Panc1 (cell line): ENCODE data around the gene RNF103. TPM values are rescaled to one million over a fixed set of nuclear protein-coding genes. Genes with fewer than 3 reads are reported as not detected.

Experiments
- ATAC-seq: fragments of 200-7000 bp; cut with Tn5 transposase; 2 replicates; pipeline ENCODE4 v1.9.1; 2020; ENCODE audit warnings: mild to moderate bottlenecking, moderate library complexity
- BruUV-seq: library from RNA; stranded (reverse); fragments of 400-500 nt; replicated peaks from 2 replicates; lab custom pipeline; 2021; lab: Mats Ljungman, UMichigan
- CTCF ChIA-PET: fragments of 300-600 bp; sonication (Branson Sonifier 250); formaldehyde crosslinking; loops from one replicate; lab custom pipeline; 2022; ENCODE audit warnings: antibody characterized with exemption; lab: Charles Lee
- POLR2A ChIA-PET: fragments of 300-600 bp; sonication (Branson Sonifier 250); formaldehyde crosslinking; loops from one replicate; lab custom pipeline; 2022; ENCODE audit warnings: antibody characterized with exemption; lab: Charles Lee
- DNase-seq: peaks from one replicate; pipeline ENCODE4 v3.0.0-alpha.2; 2010; ENCODE audit warnings: low read depth, low spot score
- H3K27ac ChIP-seq: 2 replicates; pipeline ENCODE4 v1.5.1; 2011; ENCODE audit warnings: mild to moderate bottlenecking, low read length, inconsistent platforms
- H3K27me3 ChIP-seq: fragments of 200-500 bp; sonication (Bioruptor generic); 2 replicates; pipeline ENCODE4 v1.6.0; 2014; ENCODE audit warnings: low read length, inconsistent platforms; ENCODE audit not compliant: control insufficient read depth, insufficient read depth
- H3K36me3 ChIP-seq: fragments of 200-500 bp; sonication (Bioruptor generic); 2 replicates; pipeline ENCODE4 v1.5.1; 2014; ENCODE audit warnings: inconsistent platforms, mild to moderate bottlenecking, low read length, moderate library complexity; ENCODE audit not compliant: control insufficient read depth, insufficient read depth
- H3K4me1 ChIP-seq: 2 replicates; pipeline ENCODE4 v1.5.1; 2011; ENCODE audit warnings: inconsistent platforms, mild to moderate bottlenecking, low read length, moderate library complexity; ENCODE audit not compliant: control insufficient read depth, insufficient read depth
- H3K4me3 ChIP-seq, 2 experiments: 2 replicates each; pipeline ENCODE4 v1.5.1; 2011 to 2012; ENCODE audit warnings: low read depth in 2 of 2, low read length in 2 of 2, mild to moderate bottlenecking in 2 of 2, inconsistent platforms in 1 of 2, moderate library complexity in 1 of 2
- H3K9me3 ChIP-seq: fragments of 200-500 bp; sonication (Bioruptor generic); 2 replicates; pipeline ENCODE4 v1.5.1; 2014; ENCODE audit warnings: low read depth, mild to moderate bottlenecking, inconsistent platforms, low read length, moderate library complexity; ENCODE audit not compliant: control insufficient read depth, insufficient read depth
- POLR2AphosphoS5 ChIP-seq: IDR thresholded peaks from 2 replicates; pipeline ENCODE4 v1.6.1; 2012; ENCODE audit warnings: mild to moderate bottlenecking, low read depth, low read length, moderate library complexity
- REST ChIP-seq, 2 experiments: IDR thresholded peaks; 2 replicates each; pipeline ENCODE4 v1.6.1; 2011 to 2012; ENCODE audit warnings: low read depth in 2 of 2, control low read depth in 1 of 2, low read length in 1 of 2, mild to moderate bottlenecking in 1 of 2, moderate library complexity in 1 of 2; ENCODE audit not compliant: insufficient read depth in 1 of 2
- SIN3A ChIP-seq: IDR thresholded peaks from 2 replicates; pipeline ENCODE4 v1.6.1; 2012; ENCODE audit warnings: low read depth, mild to moderate bottlenecking, low read length, moderate library complexity, borderline replicate concordance; ENCODE audit not compliant: insufficient read depth
- TCF7L2 ChIP-seq: IDR thresholded peaks from 2 replicates; pipeline ENCODE4 v1.6.1; 2011; ENCODE audit warnings: mild to moderate bottlenecking, low read depth, low read length, inconsistent platforms
- in situ Hi-C: cut with HindIII; loops from 2 replicates; pipeline ENCODE4 v1.10.0; 2016; ENCODE audit warnings: low sequenced_read_pairs, low pct_unique_long_range_greater_than_20kb
- intact Hi-C: fragments of 100-400 bp; cut with micrococcal nuclease; formaldehyde crosslinking; loops from one replicate; pipeline ENCODE4 v1.10.0; 2022; ENCODE audit not compliant: unreplicated experiment
- total RNA-seq: library from RNA; stranded (reverse); gene quantifications from one replicate; pipeline ENCODE4 v1.2.1, GENCODE V29; 2021; ENCODE audit not compliant: unreplicated experiment
- TF ChIP-seq, protein P1 (sequence below): fragments of 450-650 bp; IDR thresholded peaks from 2 replicates; pipeline ENCODE4 v1.5.1; 2017; ENCODE audit warnings: mild to moderate bottlenecking

Gene RNF103
- total RNA-seq, 1 experiment from 2014 or later: 37.6 TPM

DNA sequence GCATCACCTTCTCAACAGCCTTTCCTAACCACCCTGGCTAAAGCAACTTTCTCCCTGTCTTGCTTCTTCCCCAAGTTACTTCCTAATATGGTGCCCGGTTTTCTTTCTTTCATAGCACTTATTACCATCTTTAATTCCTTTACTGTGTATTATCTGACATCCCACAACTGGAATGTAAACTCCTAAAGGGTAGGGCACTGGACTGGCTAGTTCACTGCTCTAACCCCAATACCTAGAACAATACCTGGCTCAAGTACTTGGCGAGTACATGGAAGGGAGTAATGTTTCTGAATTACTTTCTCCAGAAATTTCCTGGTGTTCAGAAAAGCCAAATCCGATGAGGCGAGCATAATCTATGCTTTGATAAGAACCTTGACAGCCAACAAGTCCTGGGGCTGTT, 22.7 kb upstream of the RNF103 start:
- TF ChIP-seq, protein P1, sequence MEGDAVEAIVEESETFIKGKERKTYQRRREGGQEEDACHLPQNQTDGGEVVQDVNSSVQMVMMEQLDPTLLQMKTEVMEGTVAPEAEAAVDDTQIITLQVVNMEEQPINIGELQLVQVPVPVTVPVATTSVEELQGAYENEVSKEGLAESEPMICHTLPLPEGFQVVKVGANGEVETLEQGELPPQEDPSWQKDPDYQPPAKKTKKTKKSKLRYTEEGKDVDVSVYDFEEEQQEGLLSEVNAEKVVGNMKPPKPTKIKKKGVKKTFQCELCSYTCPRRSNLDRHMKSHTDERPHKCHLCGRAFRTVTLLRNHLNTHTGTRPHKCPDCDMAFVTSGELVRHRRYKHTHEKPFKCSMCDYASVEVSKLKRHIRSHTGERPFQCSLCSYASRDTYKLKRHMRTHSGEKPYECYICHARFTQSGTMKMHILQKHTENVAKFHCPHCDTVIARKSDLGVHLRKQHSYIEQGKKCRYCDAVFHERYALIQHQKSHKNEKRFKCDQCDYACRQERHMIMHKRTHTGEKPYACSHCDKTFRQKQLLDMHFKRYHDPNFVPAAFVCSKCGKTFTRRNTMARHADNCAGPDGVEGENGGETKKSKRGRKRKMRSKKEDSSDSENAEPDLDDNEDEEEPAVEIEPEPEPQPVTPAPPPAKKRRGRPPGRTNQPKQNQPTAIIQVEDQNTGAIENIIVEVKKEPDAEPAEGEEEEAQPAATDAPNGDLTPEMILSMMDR: no peak
- no peak for TF ChIP-seq TCF7L2
- TF ChIP-seq SIN3A: no peak
- Histone ChIP-seq H3K36me3 (no peaks in the 10 kb centered on the region), H3K4me1 (no peaks in the 10 kb centered on the region), H3K9me3 (peaks cover 3% of the 10 kb centered on the region; the same call in 1 of the 2 replicates), H3K27ac (no peak overlapping the region), H3K27me3 (no peaks in the 10 kb centered on the region), H3K4me3 (no peak overlapping the region)
- ChIA-PET POLR2A (no interaction called here), CTCF (no interaction called here)
- no peak for DNase-seq
- intact Hi-C loops: no loop called here
- no peak for ATAC-seq
- BruUV-seq: no TSS peak
- in situ Hi-C loops: no loop called here

DNA sequence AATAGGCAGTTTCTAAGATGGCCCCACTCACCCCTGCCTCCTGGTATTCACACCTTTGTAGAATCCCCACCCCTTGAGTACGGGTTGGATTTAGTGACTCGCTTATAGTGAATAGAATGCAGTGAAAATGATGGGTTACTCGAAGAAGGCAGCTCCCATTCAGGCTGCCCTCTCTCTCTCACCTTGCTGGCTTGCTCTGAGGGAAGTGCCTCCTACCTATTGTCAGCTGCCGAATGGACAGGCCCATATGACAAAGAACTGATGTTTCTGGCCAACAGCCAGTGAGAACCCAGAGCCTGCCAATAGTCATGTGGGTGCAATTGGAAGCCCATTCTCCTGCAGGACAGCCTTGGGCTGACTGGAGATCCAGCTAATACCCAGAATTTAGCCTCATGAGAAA, 22.1 kb upstream of the RNF103 start:
- Histone ChIP-seq H3K4me3 (no peak overlapping the region), H3K27ac (no peak overlapping the region), H3K4me1 (no peaks in the 10 kb centered on the region), H3K27me3 (no peaks in the 10 kb centered on the region), H3K36me3 (no peaks in the 10 kb centered on the region), H3K9me3 (peaks cover 3% of the 10 kb centered on the region; the same call in 1 of the 2 replicates)
- no TSS peak for BruUV-seq
- in situ Hi-C loops (no loop called here), intact Hi-C loops (no loop called here)
- TF ChIP-seq SIN3A: no peak
- no peak for TF ChIP-seq TCF7L2
- TF ChIP-seq REST (IDR thresholded peaks at IDR 0.05; ENCODE audit: insufficient read depth in 1 of 2, low read depth in 2 of 2, low read length in 1 of 2): no peak
- no peak for TF ChIP-seq POLR2AphosphoS5
- TF ChIP-seq, protein P1: no peak
- DNase-seq: no peak
- CTCF ChIA-PET: no interaction called here
- POLR2A ChIA-PET: no interaction called here
- no peak for ATAC-seq
